SK-N-SH (cell line): ENCODE data around the gene ELANE. TPM values are rescaled to one million over a fixed set of nuclear protein-coding genes. Genes with fewer than 3 reads are reported as not detected.

Experiments used
- CTCF ChIA-PET: fragments of 300-600, 350-600 bp; formaldehyde crosslinking; extraction: SDS; loops from one replicate; lab custom pipeline; 2021; lab: Yijun Ruan, JAX
- POLR2A ChIA-PET: fragments of 350-600 bp; sonication (Branson Sonifier 250); formaldehyde crosslinking; extraction: SDS; loops from one replicate; lab custom pipeline; 2020; ENCODE audit warnings: antibody characterized with exemption, inconsistent platforms; lab: Yijun Ruan, JAX
- DNase-seq: peaks from one replicate; pipeline ENCODE4 v3.0.0; 2012
- H2AFZ ChIP-seq: fragments of 200-600 bp; sonication (generic); 2 replicates; pipeline ENCODE4 v1.8.1; 2016; ENCODE audit warnings: antibody characterized with exemption, mild to moderate bottlenecking, low read depth
- H3F3A ChIP-seq: fragments of 200-600 bp; sonication (generic); replicated peaks from 2 replicates; pipeline ENCODE3; 2016; ENCODE audit warnings: antibody characterized with exemption, mild to moderate bottlenecking; ENCODE audit not compliant: insufficient read depth
- H3K27ac ChIP-seq, 2 experiments: fragments of 200-500 bp in 1 of 2; fragments of 200-600 bp in 1 of 2; sonication (Bioruptor generic) in 1 of 2; sonication (generic), shearing (Covaris generic) in 1 of 2; 2 replicates each; pipeline versions ENCODE4 v1.5.1 to v1.6.1; 2014 to 2016; ENCODE audit warnings: low read depth in 2 of 2, inconsistent platforms in 1 of 2, low read length in 1 of 2, mild to moderate bottlenecking in 1 of 2, mixed read lengths in 1 of 2
- H3K27me3 ChIP-seq: fragments of 200-600 bp; sonication (generic), shearing (Covaris generic); 2 replicates; pipeline ENCODE4 v1.6.1; 2016; ENCODE audit warnings: mixed run types; ENCODE audit not compliant: insufficient read depth
- H3K36me3 ChIP-seq, 2 experiments: fragments of 200-500 bp in 1 of 2; fragments of 200-600 bp in 1 of 2; sonication (Bioruptor generic) in 1 of 2; sonication (generic) in 1 of 2; replicated peaks in 1 of 2; 2 replicates each; pipeline versions ENCODE3 to v1.5.1; 2014 to 2016; ENCODE audit warnings: low read length in 1 of 2, mild to moderate bottlenecking in 1 of 2; ENCODE audit not compliant: insufficient read depth in 2 of 2, control insufficient read depth in 1 of 2
- H3K4me1 ChIP-seq, 2 experiments: fragments of 200-500 bp in 1 of 2; fragments of 200-600 bp in 1 of 2; sonication (Bioruptor generic) in 1 of 2; sonication (generic), shearing (Covaris generic) in 1 of 2; 2 replicates each; pipeline versions ENCODE4 v1.5.1 to v1.6.1; 2014 to 2016; ENCODE audit warnings: low read depth in 1 of 2, low read length in 1 of 2, mixed run types in 1 of 2; ENCODE audit not compliant: insufficient read depth in 2 of 2, control insufficient read depth in 1 of 2
- H3K4me2 ChIP-seq: fragments of 200-600 bp; sonication (generic), shearing (Covaris generic); 2 replicates; pipeline ENCODE4 v1.6.1; 2017; ENCODE audit warnings: mixed run types
- H3K4me3 ChIP-seq, 2 experiments: fragments of 200-500 bp in 1 of 2; fragments of 200-600 bp in 1 of 2; sonication (Bioruptor generic) in 1 of 2; sonication (generic), shearing (Covaris generic) in 1 of 2; 2 replicates each; pipeline versions ENCODE4 v1.5.1 to v1.8.1; 2014 to 2016; ENCODE audit warnings: low read depth in 2 of 2, inconsistent platforms in 1 of 2, low read length in 1 of 2, mild to moderate bottlenecking in 1 of 2, mixed read lengths in 1 of 2, moderate library complexity in 1 of 2
- H3K79me2 ChIP-seq: fragments of 200-600 bp; sonication (generic); 2 replicates; pipeline ENCODE4 v1.8.1; 2017; ENCODE audit warnings: mild to moderate bottlenecking; ENCODE audit not compliant: insufficient read depth
- H3K9ac ChIP-seq: fragments of 200-600 bp; sonication (generic); 2 replicates; pipeline ENCODE4 v1.6.1; 2017; ENCODE audit warnings: mixed run types
- H3K9me2 ChIP-seq: fragments of 200-600 bp; sonication (generic); 2 replicates; pipeline ENCODE4 v1.6.1; 2017; ENCODE audit warnings: mixed run types
- H3K9me3 ChIP-seq: fragments of 200-600 bp; sonication (generic); 2 replicates; pipeline ENCODE4 v1.6.1; 2017; ENCODE audit warnings: mixed run types, mild to moderate bottlenecking, moderate library complexity
- H4K20me1 ChIP-seq: fragments of 200-600 bp; sonication (generic); 2 replicates; pipeline ENCODE4 v1.6.1; 2017; ENCODE audit warnings: mild to moderate bottlenecking, mixed run types; ENCODE audit not compliant: insufficient read depth
- EP300 ChIP-seq, 2 experiments: IDR thresholded peaks; 2 replicates each; pipeline versions ENCODE4 v1.4.0 to v1.6.1; 2012; ENCODE audit warnings: borderline replicate concordance in 1 of 2, low read depth in 1 of 2, low read length in 1 of 2
- FOXJ3 ChIP-seq: sonication (generic); formaldehyde crosslinking; IDR thresholded peaks from 2 replicates; pipeline ENCODE4 v1.5.1; 2020; ENCODE audit warnings: mild to moderate bottlenecking, missing genetic modification reagents
- FOXM1 ChIP-seq: IDR thresholded peaks from 2 replicates; pipeline ENCODE4 v1.4.0; 2012; ENCODE audit warnings: low read depth, mild to moderate bottlenecking
- MXI1 ChIP-seq: IDR thresholded peaks from 2 replicates; pipeline ENCODE4 v1.6.1; 2012; ENCODE audit warnings: mild to moderate bottlenecking, low read depth, low read length, improper control_type of control experiment
- RFX5 ChIP-seq: IDR thresholded peaks from 2 replicates; pipeline ENCODE4 v1.6.1; 2012; ENCODE audit warnings: mild to moderate bottlenecking, improper control_type of control experiment, low read length
- SIN3A ChIP-seq: IDR thresholded peaks from 2 replicates; pipeline ENCODE4 v1.6.1; 2012; ENCODE audit warnings: low read depth, mild to moderate bottlenecking, low read length, moderate library complexity, borderline replicate concordance
- TAF1 ChIP-seq: IDR thresholded peaks from 2 replicates; pipeline ENCODE4 v1.6.1; 2012; ENCODE audit warnings: low read depth, mild to moderate bottlenecking, low read length, moderate library complexity, borderline replicate concordance
- TCF12 ChIP-seq: IDR thresholded peaks from 2 replicates; pipeline ENCODE4 v1.4.0; 2012
- WGBS: methylation state at CpG from one replicate; pipeline ENCODE4 v1.1.6; 2017; ENCODE audit warnings: low lambda C conversion rate; 5-methylcytosine and 5-hydroxymethylcytosine counted together
- polyA plus RNA-seq, 3 experiments: library from polyadenylated mRNA; depleted of rRNA; stranded (reverse); fragments of >200 nt; gene quantifications; 2 replicates each; pipeline ENCODE4 v1.2.3, GENCODE V29; 2012
- TF ChIP-seq, protein P1 (sequence below): fragments of 150-350 bp; IDR thresholded peaks from 2 replicates; pipeline ENCODE4 v1.6.1; 2017; ENCODE audit warnings: antibody characterized with exemption, low read length, low read depth, borderline replicate concordance
- TF ChIP-seq, protein P2 (sequence below): IDR thresholded peaks from 2 replicates; pipeline ENCODE4 v1.4.0; 2012; ENCODE audit warnings: low read depth, borderline replicate concordance
- TF ChIP-seq, protein P3 (sequence below): IDR thresholded peaks from 2 replicates; pipeline ENCODE4 v1.4.0; 2012; ENCODE audit warnings: low read depth, borderline replicate concordance

ELANE gene
- polyA plus RNA-seq, 1 of the 3 experiments (the other 2 are of a cell fraction), result not detected

DNA sequence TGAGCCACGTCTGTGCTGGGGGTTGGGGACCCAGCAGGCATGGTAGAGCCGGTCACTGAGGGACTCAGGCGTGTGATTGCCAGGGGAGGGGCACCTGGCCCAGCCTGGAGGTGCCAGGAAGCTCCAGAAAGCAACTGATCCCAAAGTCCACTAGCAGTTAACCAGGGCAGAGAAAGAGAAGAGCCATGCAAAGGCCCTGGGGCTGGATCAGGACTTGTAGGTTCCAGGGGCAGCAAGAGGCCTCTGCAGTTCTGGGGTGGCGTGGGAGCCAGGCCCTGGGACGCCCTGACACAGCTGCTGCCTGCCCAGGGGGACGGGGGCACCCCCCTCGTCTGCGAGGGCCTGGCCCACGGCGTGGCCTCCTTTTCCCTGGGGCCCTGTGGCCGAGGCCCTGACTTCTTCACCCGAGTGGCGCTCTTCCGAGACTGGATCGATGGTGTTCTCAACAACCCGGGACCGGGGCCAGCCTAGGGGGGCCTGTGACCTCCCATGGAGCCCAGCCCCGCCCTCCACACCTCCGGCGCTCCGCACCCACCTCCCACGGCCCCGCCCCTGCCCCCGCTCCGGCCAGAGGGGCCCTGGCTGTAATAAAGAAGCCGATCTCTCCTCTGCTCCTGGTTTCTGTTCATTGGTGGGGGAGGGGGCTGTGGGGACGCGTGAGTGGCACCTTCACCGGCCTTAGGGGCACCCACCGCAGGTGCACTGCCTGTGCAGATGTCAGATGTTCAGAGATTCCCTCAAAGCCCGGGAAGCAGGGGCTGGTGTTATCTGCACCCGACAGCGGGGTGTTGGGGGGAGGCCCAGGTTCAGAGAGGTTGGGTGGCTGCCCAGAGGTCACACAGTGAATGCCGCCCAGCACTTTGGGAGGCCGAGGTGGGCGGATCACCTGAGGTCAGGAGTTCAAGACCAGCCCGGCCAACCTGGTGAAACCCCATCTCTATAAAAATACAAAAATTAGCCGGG, 20.4 kb upstream of the ELANE start:
- H3K9me3 ChIP-seq, result no peaks in the 10 kb centered on the region
- no peak overlapping the region for H3K4me2 ChIP-seq
- H3K27ac ChIP-seq, result no peak overlapping the region
- ChIA-PET CTCF (interaction anchor here (1.1 to 1.7 kb wide), 4 partner anchors 19 to 62 kb away, joined by 3 to 5 read pairs (median 4); no protein-coding TSS in a partner anchor), POLR2A (no interaction called here)
- H3K9me2 ChIP-seq, result no peaks in the 10 kb centered on the region
- no peaks in the 10 kb centered on the region for H3K79me2 ChIP-seq
- DNase-seq, result no peak
- H3K27me3 ChIP-seq, result peaks cover 63% of the 10 kb centered on the region
- H4K20me1 ChIP-seq, result no peaks in the 10 kb centered on the region
- no peaks in the 10 kb centered on the region for H3K4me1 ChIP-seq
- H3K4me3 ChIP-seq, result no peak overlapping the region
- no peak overlapping the region for H2AFZ ChIP-seq
- H3K36me3 ChIP-seq, result no peaks in the 10 kb centered on the region
- peaks cover 5% of the 10 kb centered on the region for H3F3A ChIP-seq
- 26% methylated on average over 32 of the region's 38 CpGs for WGBS
- no peak overlapping the region for H3K9ac ChIP-seq
- no peak for TF ChIP-seq FOXM1

DNA sequence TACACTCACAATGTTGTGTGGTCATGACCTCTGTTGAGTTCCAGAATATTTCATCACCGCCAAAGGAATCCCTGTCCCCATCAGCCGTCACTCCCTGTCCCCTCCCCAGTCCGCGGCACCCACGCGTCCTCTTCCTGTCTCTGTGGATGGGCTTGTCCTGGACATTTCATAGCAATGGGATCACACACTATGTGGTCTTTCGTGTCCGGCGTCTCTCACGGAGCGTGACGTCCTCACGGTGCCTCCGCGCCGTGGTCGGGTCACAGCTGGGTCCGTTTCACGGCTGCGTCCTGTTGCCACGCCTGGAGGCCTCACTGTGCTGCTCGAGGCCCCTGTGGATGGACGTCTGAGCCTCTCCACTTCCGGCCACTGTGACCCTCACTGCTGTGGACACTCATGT, 17.9 kb upstream of the ELANE start:
- H3K79me2 ChIP-seq, result no peaks in the 10 kb centered on the region
- ChIA-PET POLR2A (no interaction called here), CTCF (no interaction called here)
- H3K4me2 ChIP-seq, result no peak overlapping the region
- H3K9me3 ChIP-seq, result no peaks in the 10 kb centered on the region
- no peaks in the 10 kb centered on the region for H3K4me1 ChIP-seq
- no peak overlapping the region for H3K4me3 ChIP-seq
- H3F3A ChIP-seq, result peaks cover 5% of the 10 kb centered on the region
- peaks cover 82% of the 10 kb centered on the region for H3K27me3 ChIP-seq
- 48% methylated on average over 20 of the region's 24 CpGs for WGBS
- TF ChIP-seq, protein P1, sequence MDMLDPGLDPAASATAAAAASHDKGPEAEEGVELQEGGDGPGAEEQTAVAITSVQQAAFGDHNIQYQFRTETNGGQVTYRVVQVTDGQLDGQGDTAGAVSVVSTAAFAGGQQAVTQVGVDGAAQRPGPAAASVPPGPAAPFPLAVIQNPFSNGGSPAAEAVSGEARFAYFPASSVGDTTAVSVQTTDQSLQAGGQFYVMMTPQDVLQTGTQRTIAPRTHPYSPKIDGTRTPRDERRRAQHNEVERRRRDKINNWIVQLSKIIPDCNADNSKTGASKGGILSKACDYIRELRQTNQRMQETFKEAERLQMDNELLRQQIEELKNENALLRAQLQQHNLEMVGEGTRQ, result no peak
- TF ChIP-seq TCF12, result no peak
- TF ChIP-seq, protein P2, sequence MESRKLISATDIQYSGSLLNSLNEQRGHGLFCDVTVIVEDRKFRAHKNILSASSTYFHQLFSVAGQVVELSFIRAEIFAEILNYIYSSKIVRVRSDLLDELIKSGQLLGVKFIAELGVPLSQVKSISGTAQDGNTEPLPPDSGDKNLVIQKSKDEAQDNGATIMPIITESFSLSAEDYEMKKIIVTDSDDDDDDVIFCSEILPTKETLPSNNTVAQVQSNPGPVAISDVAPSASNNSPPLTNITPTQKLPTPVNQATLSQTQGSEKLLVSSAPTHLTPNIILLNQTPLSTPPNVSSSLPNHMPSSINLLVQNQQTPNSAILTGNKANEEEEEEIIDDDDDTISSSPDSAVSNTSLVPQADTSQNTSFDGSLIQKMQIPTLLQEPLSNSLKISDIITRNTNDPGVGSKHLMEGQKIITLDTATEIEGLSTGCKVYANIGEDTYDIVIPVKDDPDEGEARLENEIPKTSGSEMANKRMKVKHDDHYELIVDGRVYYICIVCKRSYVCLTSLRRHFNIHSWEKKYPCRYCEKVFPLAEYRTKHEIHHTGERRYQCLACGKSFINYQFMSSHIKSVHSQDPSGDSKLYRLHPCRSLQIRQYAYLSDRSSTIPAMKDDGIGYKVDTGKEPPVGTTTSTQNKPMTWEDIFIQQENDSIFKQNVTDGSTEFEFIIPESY, result no peak
- TF ChIP-seq TAF1, result no peak
- TF ChIP-seq, protein P3, sequence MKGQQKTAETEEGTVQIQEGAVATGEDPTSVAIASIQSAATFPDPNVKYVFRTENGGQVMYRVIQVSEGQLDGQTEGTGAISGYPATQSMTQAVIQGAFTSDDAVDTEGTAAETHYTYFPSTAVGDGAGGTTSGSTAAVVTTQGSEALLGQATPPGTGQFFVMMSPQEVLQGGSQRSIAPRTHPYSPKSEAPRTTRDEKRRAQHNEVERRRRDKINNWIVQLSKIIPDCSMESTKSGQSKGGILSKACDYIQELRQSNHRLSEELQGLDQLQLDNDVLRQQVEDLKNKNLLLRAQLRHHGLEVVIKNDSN, result no peak
- TF ChIP-seq SIN3A, result no peak
- TF ChIP-seq FOXJ3 (CRISPR knock-in tag), result no peak
- TF ChIP-seq EP300 (IDR thresholded peaks at IDR 0.05; ENCODE audit: borderline replicate concordance in 1 of 2, low read depth in 1 of 2, low read length in 1 of 2), result no peak
- no peak for TF ChIP-seq MXI1
- no peak for TF ChIP-seq RFX5
- no peaks in the 10 kb centered on the region for H4K20me1 ChIP-seq
- DNase-seq, result no peak
- no peaks in the 10 kb centered on the region for H3K36me3 ChIP-seq
- H3K9ac ChIP-seq, result no peak overlapping the region
- no peaks in the 10 kb centered on the region for H3K9me2 ChIP-seq
- no peak overlapping the region for H2AFZ ChIP-seq
- H3K27ac ChIP-seq, result no peak overlapping the region
